ENCODE data around the gene SEMA3D.

DNA sequence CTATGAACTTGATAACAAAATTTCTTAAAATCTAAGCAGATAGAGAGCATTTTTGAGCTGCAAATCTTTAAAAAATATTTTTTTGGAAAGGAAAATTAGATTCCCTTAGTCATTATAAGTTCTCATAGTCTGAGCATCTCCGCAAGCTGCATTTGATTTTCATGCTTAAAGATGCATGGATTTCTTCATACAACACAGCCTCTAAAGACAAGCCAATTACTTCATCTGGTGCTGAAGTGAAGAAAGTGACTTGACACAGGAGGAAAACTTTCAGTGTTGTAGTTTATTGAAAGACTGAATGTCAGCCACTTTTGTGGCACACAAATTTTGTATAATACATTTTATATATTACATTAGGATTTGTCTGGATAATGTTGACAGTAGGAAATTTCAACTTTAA lies 22.5 kb downstream of the SEMA3D start:
- TF ChIP-seq MYC (IDR thresholded peaks at IDR 0.05; ENCODE audit: low read depth, low read length) = no peak
- no peak for TF ChIP-seq MYC (CRISPR knock-in tag; IDR thresholded peaks at IDR 0.05; ENCODE audit: borderline replicate concordance, low read depth)
- TF ChIP-seq ZSCAN29 (IDR thresholded peaks at IDR 0.05) = no peak
- no peak for TF ChIP-seq POLR2A (conservative IDR thresholded peaks at IDR 0.05)

Data from K562 (cell line).